Measurements from ENCODE around the gene COL8A1. TPM values are rescaled to one million over a fixed set of nuclear protein-coding genes. Genes with fewer than 3 reads are reported as not detected.

Gene COL8A1
- total RNA-seq, 1 donor from 2014 or later, result 0.09 TPM

DNA sequence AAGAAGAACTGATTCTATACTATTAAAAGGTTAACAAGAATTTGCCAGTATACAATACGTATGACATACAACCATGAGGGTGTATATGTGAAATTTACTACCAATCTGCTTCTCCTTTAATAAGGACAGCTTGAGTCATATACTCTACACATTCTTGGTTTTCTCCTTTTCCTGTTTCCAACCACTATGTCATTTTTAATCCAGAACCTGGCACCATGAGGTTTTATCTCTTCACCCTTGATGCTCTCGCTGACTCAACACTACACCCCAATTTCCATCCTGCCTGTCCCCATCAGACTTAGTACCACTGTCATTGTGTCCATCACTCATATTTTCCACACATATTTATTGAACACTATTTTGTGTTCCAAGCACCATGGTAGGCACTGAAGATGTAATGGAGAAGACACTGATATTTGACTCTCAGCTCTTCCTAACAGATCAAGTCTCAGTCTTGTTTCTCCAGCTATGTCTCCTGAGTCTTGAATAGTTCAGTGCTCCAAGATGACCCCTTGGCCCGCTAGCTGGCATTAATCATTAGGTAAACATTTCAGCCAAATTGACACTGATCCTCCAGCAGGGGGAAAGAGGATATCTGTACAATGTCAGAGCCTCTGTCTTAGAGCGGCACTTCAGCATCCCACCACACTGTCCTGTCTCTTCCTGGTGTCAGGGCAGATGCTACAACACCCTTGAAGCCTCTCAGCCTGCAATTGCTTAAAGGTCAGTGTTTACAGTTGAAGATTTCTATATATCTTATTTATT, 11.2 kb upstream of the COL8A1 start:
- no peaks in the 10 kb centered on the region for H3K36me3 Mint-ChIP-seq (ENCODE audit: low read depth)
- intact Hi-C loops (cut with micrococcal nuclease), result no loop called here
- H3K27me3 Mint-ChIP-seq, result peaks cover 4% of the 10 kb centered on the region
- DNase-seq, result no peak
- H3K4me3 Mint-ChIP-seq, result no peak overlapping the region
- peaks cover 2% of the 10 kb centered on the region for H3K4me1 Mint-ChIP-seq
- H3K9me3 Mint-ChIP-seq, result no peaks in the 10 kb centered on the region
- no peak overlapping the region for H3K27ac Mint-ChIP-seq

DNA sequence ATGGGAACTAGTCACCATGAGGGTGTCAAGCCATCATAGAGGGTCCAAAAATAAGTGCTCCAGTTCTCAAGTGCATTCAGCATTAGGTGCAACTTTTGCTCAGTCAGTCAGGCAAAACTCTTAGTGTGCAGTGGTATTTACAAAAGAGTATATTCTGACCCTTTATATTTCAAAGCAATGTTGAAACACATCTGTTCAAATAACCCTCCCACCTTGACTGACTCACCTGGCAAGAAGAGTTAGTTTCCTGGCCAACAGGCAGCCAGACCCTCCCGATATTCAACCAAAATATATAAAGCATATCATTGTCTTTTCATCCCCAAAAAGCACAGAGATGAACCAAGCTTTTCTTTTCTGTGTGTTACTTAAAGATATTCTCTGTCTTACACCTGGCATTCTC, 7.6 kb upstream of the COL8A1 start:
- no peak for DNase-seq
- Mint-ChIP-seq H3K4me1 (peaks cover 2% of the 10 kb centered on the region), H3K27me3 (peaks cover 11% of the 10 kb centered on the region), H3K4me3 (no peak overlapping the region), H3K36me3 (ENCODE audit: low read depth) (no peaks in the 10 kb centered on the region), H3K27ac (no peak overlapping the region), H3K9me3 (no peaks in the 10 kb centered on the region)
- intact Hi-C loops (cut with micrococcal nuclease), result no loop called here

DNA sequence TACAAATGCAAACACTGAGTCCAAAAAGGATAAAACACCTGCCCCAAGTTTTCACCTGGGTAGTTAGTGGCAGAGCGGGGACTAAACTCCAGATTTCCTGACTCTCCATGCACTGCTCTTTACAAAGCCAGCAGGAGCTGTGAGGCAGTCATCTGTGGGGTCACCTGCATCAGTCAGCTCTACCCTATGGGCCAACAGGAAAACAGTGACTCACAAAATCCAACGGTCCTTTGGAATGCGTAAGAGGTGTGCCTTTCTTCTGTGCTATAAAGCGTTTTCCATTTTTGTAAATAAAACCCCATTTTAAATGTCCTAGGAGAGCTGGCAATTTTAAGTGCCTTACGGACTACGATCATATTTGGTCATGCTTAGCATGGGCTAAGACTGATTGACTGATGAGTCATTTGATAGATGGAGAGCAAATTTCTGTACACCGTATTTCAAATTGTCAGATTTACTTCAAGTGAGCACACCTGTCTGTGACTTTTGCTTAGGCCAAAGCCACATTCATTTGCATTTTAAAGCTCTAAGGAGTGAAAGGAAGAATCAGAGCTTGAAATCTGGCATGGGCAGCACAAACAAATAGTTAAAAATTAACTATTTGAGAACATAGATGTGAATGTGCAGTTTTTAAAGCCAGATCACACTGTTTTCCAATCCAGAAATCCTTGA, 4.4 kb upstream of the COL8A1 start:
- H3K27me3 Mint-ChIP-seq, result peaks cover 37% of the 10 kb centered on the region
- H3K4me3 Mint-ChIP-seq, result no peak overlapping the region
- H3K27ac Mint-ChIP-seq, result no peak overlapping the region
- H3K9me3 Mint-ChIP-seq, result no peaks in the 10 kb centered on the region
- H3K36me3 Mint-ChIP-seq (ENCODE audit: low read depth), result no peaks in the 10 kb centered on the region
- no peak for DNase-seq
- intact Hi-C loops (cut with micrococcal nuclease), result no loop called here
- H3K4me1 Mint-ChIP-seq, result peaks cover 11% of the 10 kb centered on the region

DNA sequence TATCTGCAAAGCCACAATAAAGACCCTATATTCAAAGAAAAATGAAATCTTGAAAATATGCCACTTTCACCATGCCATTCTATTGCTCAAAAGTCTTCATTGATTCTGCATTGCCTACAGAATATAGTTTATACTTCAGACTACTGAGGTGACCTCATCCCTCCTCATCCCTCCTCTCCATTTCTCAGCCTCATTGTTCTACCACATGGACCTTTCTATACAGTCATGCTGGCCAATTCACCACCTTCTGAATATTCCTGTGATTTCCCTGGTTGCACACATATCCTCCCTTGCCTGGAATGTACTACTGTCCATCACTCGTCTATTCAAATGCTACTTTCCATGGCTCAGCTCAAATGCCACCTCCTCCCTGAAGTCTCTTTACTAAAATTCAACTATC, 3.5 kb upstream of the COL8A1 start:
- H3K9me3 Mint-ChIP-seq, result no peaks in the 10 kb centered on the region
- no peak overlapping the region for H3K4me3 Mint-ChIP-seq
- H3K4me1 Mint-ChIP-seq, result peaks cover 11% of the 10 kb centered on the region
- H3K27me3 Mint-ChIP-seq, result peaks cover 44% of the 10 kb centered on the region
- no peak overlapping the region for H3K27ac Mint-ChIP-seq
- intact Hi-C loops (cut with micrococcal nuclease), result no loop called here
- no peaks in the 10 kb centered on the region for H3K36me3 Mint-ChIP-seq (ENCODE audit: low read depth)
- no peak for DNase-seq

DNA sequence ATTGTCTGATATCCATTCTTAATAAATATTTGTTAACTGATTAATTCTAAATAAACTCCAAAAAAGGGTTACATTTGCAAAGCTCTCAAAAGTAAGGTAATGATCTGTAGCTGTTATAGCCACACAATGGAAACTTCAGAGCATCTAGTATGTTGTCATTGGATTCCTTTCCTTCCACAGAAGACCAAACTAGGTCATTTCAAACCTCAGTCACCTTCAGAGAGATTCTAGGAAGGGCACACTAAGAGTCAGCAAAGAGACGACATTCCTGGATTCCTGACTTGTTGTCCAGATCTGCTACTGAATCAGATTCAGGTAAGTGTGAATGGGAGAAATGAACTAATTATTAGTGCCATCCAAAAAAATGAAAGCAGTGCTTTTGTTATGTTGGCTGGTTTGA, 3.0 kb upstream of the COL8A1 start:
- Mint-ChIP-seq H3K9me3 (no peaks in the 10 kb centered on the region), H3K27ac (no peak overlapping the region), H3K4me3 (no peak overlapping the region), H3K36me3 (ENCODE audit: low read depth) (no peaks in the 10 kb centered on the region), H3K4me1 (peaks cover 11% of the 10 kb centered on the region), H3K27me3 (peaks cover 45% of the 10 kb centered on the region)
- DNase-seq, result no peak
- intact Hi-C loops (cut with micrococcal nuclease), result no loop called here

DNA sequence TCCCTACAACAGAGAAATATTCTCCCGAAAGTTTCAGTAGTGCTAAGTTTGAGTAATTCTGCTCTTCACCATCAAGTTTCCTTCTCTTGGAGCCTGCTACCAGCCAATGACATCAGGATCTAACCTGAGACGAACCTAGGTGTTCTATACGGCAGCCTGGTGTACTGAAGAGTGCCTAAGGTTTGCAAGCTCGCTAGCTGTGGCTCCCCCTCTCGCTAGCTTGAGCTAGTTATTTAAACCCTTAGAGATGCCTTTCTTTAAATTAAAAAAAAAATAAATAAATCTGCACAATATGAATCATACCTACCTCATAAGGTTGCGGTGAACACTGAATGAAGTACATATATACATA, 1.4 kb upstream of the COL8A1 start:
- Mint-ChIP-seq H3K4me1 (peaks cover 11% of the 10 kb centered on the region), H3K27ac (no peak overlapping the region), H3K27me3 (peaks cover 47% of the 10 kb centered on the region), H3K36me3 (ENCODE audit: low read depth) (no peaks in the 10 kb centered on the region), H3K9me3 (no peaks in the 10 kb centered on the region), H3K4me3 (no peak overlapping the region)
- no peak for DNase-seq
- intact Hi-C loops (cut with micrococcal nuclease), result no loop called here

DNA sequence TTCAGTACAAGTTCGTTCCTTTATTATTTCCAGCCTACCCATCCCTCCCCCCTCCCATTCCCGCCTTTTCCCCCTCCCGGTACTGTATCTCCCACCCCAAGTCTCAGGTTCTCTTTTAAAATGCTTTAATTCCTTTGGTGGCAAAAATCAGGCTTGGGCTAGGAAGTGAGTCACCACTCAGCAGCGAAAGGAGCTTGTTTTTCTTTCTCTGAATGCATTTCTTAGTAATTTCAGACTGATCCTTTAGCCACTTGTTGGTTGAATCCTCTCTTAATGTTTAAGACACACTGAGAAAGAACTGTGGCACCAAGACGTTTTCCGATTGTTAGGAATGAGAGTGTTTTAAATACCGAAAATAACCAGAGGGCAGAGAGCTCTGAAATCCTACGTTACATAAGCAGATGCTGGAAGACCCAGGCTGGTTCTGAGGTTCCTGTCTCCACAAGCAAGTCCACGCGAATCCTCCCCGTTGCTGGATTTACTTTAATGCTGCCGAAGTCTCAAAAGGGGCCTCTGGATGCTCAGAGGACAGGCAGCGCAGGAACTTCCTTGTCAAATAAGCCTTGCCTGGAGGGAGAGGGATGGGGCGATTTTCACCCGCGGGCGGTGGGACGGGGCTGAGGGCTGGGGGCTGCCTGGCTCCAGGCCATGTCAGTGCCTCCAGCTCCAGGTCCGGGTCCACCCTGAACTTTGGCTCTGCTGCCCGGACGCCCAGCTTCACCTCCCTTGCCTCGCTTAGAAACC, 854 bp upstream of the COL8A1 start:
- Mint-ChIP-seq H3K4me3 (peak overlapping the region; percentile 63), H3K9me3 (no peaks in the 10 kb centered on the region), H3K27ac (peak overlapping the region; percentile 16), H3K36me3 (ENCODE audit: low read depth) (no peaks in the 10 kb centered on the region), H3K27me3 (peaks cover 51% of the 10 kb centered on the region), H3K4me1 (peaks cover 11% of the 10 kb centered on the region)
- intact Hi-C loops (cut with micrococcal nuclease), result no loop called here
- DNase-seq, result no peak

DNA sequence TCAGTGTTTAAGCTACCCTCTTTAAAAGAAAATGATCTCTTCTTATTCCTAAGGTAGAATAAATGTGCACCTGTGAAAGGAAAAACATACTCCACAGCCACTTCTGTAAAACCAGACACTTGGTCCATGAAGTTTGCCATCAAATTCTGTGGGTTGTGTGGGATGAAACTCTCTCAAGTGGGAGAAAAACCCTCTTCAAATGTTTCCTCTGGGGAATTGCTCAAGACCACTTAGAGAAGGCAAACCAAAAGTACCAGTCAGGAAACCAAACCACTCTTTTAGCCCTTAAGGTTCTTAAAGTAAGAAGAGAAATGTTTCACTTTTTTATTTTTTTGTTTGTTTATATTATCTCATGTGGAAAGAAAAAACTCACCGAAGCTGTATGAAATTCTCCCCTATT, 1.2 kb downstream of the COL8A1 start:
- DNase-seq, result no peak
- intact Hi-C loops (cut with micrococcal nuclease), result no loop called here
- Mint-ChIP-seq H3K4me3 (no peak overlapping the region), H3K36me3 (ENCODE audit: low read depth) (no peaks in the 10 kb centered on the region), H3K9me3 (no peaks in the 10 kb centered on the region), H3K4me1 (peaks cover 11% of the 10 kb centered on the region), H3K27ac (no peak overlapping the region), H3K27me3 (peaks cover 52% of the 10 kb centered on the region)

DNA sequence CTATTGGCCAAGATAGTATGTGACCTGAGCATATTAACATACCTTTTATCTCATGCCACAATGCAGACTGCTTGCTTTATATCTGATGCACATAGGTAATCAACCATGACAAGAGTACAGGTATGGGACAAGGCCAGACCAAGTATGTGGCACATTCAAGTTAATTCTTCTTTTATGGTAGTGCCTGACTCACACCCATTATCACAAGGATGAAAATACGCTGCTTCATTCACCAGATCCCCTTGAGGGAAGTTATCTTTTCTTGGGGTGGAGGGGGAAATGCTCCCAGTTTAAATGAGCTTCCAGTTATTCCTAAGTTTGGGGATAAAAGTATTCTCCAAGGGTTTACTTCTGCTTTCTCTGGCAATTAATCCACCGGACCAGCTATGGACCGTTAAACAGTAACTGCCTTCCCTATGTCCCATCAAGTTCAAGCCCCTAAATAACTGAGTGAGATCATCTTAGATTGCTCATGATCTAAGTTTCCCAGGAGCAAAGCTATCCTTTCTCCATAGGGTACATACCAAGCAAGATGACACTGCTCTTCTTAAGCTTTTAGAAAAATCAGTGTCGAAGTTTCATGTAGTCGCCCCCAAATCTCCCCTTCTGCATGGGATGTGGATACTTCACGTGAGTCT, 1.9 kb downstream of the COL8A1 start:
- Mint-ChIP-seq H3K4me3 (no peak overlapping the region), H3K36me3 (ENCODE audit: low read depth) (no peaks in the 10 kb centered on the region), H3K27me3 (peaks cover 48% of the 10 kb centered on the region), H3K4me1 (peaks cover 11% of the 10 kb centered on the region), H3K9me3 (no peaks in the 10 kb centered on the region), H3K27ac (no peak overlapping the region)
- no peak for DNase-seq
- intact Hi-C loops (cut with micrococcal nuclease), result no loop called here

DNA sequence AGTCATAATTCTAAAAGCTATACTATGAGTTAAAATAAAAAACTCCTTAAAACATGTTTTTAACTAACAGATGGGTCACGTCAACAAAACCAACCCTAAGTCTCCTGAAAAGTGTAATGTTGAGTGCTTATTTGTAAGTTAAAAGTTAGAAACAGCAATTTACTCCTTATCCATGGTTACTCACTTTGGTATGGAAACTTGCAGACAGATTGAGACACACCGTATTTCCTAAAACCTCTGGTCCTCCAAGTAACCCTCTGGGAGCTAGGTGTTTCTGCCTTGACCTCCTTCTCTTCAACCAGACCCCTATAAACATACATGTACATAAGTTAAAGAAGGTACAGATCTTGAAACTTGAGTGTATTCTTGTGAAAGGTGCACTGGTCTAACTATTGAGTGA, 3.1 kb downstream of the COL8A1 start:
- Mint-ChIP-seq H3K4me1 (peaks cover 11% of the 10 kb centered on the region), H3K27me3 (peaks cover 41% of the 10 kb centered on the region), H3K36me3 (ENCODE audit: low read depth) (no peaks in the 10 kb centered on the region), H3K9me3 (no peaks in the 10 kb centered on the region), H3K4me3 (no peak overlapping the region), H3K27ac (no peak overlapping the region)
- intact Hi-C loops (cut with micrococcal nuclease), result no loop called here
- DNase-seq, result no peak

DNA sequence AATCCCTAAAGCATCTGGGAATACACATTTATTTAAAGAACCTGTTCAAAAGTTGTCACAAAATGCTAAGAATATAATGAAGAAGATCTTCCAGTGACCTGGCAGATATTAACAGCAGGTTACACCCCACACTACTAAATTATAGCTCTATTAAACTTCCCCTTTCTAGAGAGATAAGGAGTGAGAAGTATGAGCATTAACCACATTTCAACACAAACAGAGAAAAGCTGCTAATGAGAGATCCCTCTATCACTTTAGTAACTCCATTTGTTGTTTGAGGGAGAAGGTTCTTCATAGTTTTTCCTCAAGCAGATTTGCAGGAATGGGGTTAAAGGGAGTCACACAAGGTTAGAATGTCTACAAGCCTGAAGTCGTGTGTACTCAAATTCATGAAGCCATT, 3.6 kb downstream of the COL8A1 start:
- no peak for DNase-seq
- Mint-ChIP-seq H3K4me3 (no peak overlapping the region), H3K27me3 (peaks cover 37% of the 10 kb centered on the region), H3K9me3 (no peaks in the 10 kb centered on the region), H3K4me1 (peaks cover 11% of the 10 kb centered on the region), H3K27ac (no peak overlapping the region), H3K36me3 (ENCODE audit: low read depth) (no peaks in the 10 kb centered on the region)
- intact Hi-C loops (cut with micrococcal nuclease), result no loop called here

DNA sequence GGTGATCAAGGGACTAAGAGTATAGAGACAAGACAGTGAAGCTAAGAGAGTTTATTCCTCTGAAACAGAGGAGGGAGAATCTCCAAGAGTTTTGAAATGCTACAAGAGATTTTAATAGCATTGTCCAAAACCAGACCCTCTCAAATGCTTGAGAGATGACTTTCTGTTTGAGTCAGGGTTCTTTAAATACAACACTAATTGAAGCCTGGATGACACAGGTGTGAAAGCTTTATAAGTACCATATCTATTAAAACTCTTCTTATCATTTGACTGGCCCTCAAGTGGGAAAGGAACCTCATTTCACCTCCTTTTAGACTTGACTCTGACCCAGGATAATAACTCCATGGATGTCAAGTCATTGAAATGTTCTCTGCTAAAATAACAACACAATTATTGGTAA, 5.6 kb downstream of the COL8A1 start:
- H3K4me3 Mint-ChIP-seq, result no peak overlapping the region
- no peak overlapping the region for H3K27ac Mint-ChIP-seq
- intact Hi-C loops (cut with micrococcal nuclease), result no loop called here
- H3K9me3 Mint-ChIP-seq, result no peaks in the 10 kb centered on the region
- no peaks in the 10 kb centered on the region for H3K4me1 Mint-ChIP-seq
- H3K36me3 Mint-ChIP-seq (ENCODE audit: low read depth), result no peaks in the 10 kb centered on the region
- no peak for DNase-seq
- H3K27me3 Mint-ChIP-seq, result peaks cover 19% of the 10 kb centered on the region

DNA sequence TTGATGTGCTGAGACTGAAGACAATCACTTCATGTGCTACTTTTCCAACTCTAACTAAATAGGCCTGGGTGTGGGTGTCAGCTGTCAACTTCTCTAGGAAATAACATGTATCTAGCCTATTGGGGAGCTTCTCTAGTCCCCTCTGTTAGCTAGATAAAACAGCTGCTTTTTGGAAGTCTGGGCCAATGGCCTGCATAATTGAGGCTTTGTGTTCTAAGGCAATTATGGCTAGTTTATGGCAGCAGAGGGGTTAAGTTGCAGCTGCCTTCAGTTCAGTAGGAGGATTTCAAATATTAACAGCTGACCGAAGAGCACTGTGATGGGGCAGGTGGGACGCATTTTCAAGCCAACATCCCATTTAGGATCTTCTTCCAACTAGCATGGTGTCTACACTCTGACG, 6.4 kb downstream of the COL8A1 start:
- Mint-ChIP-seq H3K9me3 (no peaks in the 10 kb centered on the region), H3K27ac (no peak overlapping the region), H3K36me3 (ENCODE audit: low read depth) (no peaks in the 10 kb centered on the region), H3K27me3 (peaks cover 15% of the 10 kb centered on the region), H3K4me1 (no peaks in the 10 kb centered on the region), H3K4me3 (no peak overlapping the region)
- DNase-seq, result no peak
- intact Hi-C loops (cut with micrococcal nuclease), result loop anchor here (1.0 kb wide), 1 partner anchor 109 kb away; no protein-coding TSS in a partner anchor
